HG02642 (cell line): ENCODE data around the gene BIN1.

Experiments
- ATAC-seq: cut with Tn5 transposase; IDR thresholded peaks from one replicate; pipeline ENCODE4 v1.9.1; 2021; ENCODE audit warnings: mild to moderate bottlenecking; ENCODE audit not compliant: unreplicated experiment, poor library complexity

The BIN1 gene

GRCh38 chr2:127051116-127052056, 55.6 kb downstream of the BIN1 start:
- ATAC-seq = no peak

- no peak for ATAC-seq
These were observed 56.2 kb downstream of the BIN1 start for GRCh38 chr2:127050803-127051115.

GRCh38 chr2:127049927-127050802, 56.8 kb downstream of the BIN1 start:
- ATAC-seq = peak; percentile 60

GRCh38 chr2:127048969-127049897, 57.7 kb downstream of the BIN1 start:
- ATAC-seq = no peak

GRCh38 chr2:127048618-127048935, 58.4 kb downstream of the BIN1 start:
- no peak for ATAC-seq

GRCh38 chr2:127047716-127048617, 59.0 kb downstream of the BIN1 start:
- no peak for ATAC-seq

- ATAC-seq = no peak
These were observed 59.9 kb downstream of the BIN1 start for GRCh38 chr2:127047054-127047453.

GRCh38 chr2:127046579-127046978, 60.4 kb downstream of the BIN1 start:
- no peak for ATAC-seq

GRCh38 chr2:127045792-127046501, 61.0 kb downstream of the BIN1 start:
- ATAC-seq = no peak

- no peak for ATAC-seq
These were observed 61.8 kb downstream of the BIN1 start for GRCh38 chr2:127044977-127045661.

- no peak for ATAC-seq
These were observed 62.7 kb downstream of the BIN1 start for GRCh38 chr2:127044165-127044718.

- no peak for ATAC-seq
These were observed 63.4 kb downstream of the BIN1 start for GRCh38 chr2:127043367-127044164.

GRCh38 chr2:127041259-127041970, 65.5 kb downstream of the BIN1 start:
- no peak for ATAC-seq

GRCh38 chr2:127040169-127040568, 66.8 kb downstream of the BIN1 start:
- no peak for ATAC-seq

- ATAC-seq = peak; percentile 70
These were observed 67.4 kb downstream of the BIN1 start for GRCh38 chr2:127039387-127040031.

- ATAC-seq = no peak
These were observed 69.5 kb downstream of the BIN1 start for GRCh38 chr2:127037476-127037875.
